Chondrocyte (in vitro differentiated cells): ENCODE results near the gene USF3. TPM values are rescaled to one million over a fixed set of nuclear protein-coding genes. Genes with fewer than 3 reads are reported as not detected.

Experiments
- DNase-seq: peaks from one replicate; pipeline ENCODE4 v3.0.0; 2021; ENCODE audit warnings: mixed read lengths, low spot score
- H3K27ac Mint-ChIP-seq: one replicate; pipeline ENCODE4 v1.8.0; 2021; ENCODE audit warnings: mild to moderate bottlenecking, moderate library complexity, mixed read lengths; ENCODE audit not compliant: unreplicated experiment
- H3K27me3 Mint-ChIP-seq: 2 replicates; pipeline ENCODE4 v1.8.0; 2021; ENCODE audit warnings: low read depth, mixed read lengths
- H3K36me3 Mint-ChIP-seq: 2 replicates; pipeline ENCODE4 v1.8.0; 2021; ENCODE audit warnings: low read depth, mixed read lengths
- H3K4me1 Mint-ChIP-seq: 2 replicates; pipeline ENCODE4 v1.8.0; 2021; ENCODE audit warnings: low read depth, mild to moderate bottlenecking, mixed read lengths
- H3K4me3 Mint-ChIP-seq: one replicate; pipeline ENCODE4 v1.8.0; 2021; ENCODE audit warnings: mild to moderate bottlenecking, moderate library complexity, mixed read lengths; ENCODE audit not compliant: unreplicated experiment
- H3K9me3 Mint-ChIP-seq: 2 replicates; pipeline ENCODE4 v1.8.0; 2021; ENCODE audit warnings: low read depth, mixed read lengths
- CTCF ChIP-seq: fragments of 200-600 bp; sonication (generic); IDR thresholded peaks from 2 replicates; pipeline ENCODE4 v1.5.0; 2021; ENCODE audit warnings: antibody characterized with exemption, mild to moderate bottlenecking, moderate library complexity
- total RNA-seq: library from RNA; stranded (reverse); gene quantifications from 3 replicates; pipeline ENCODE4 v1.2.1, GENCODE V29; 2021

The USF3 gene
- total RNA-seq, 1 donor from 2014 or later = 9.0 TPM

GRCh38 chr3:113728661-113729060 is 32.2 kb upstream of the USF3 start:
- Mint-ChIP-seq H3K4me1 (peaks cover 10% of the 10 kb centered on the region), H3K36me3 (peaks cover 2% of the 10 kb centered on the region), H3K27me3 (no peaks in the 10 kb centered on the region), H3K4me3 (no peak overlapping the region), H3K9me3 (no peaks in the 10 kb centered on the region), H3K27ac (no peak overlapping the region)
- no peak for TF ChIP-seq CTCF
- DNase-seq = no peak

GRCh38 chr3:113721636-113722035 is 25.2 kb upstream of the USF3 start:
- Mint-ChIP-seq H3K4me1 (peaks cover 44% of the 10 kb centered on the region), H3K27me3 (no peaks in the 10 kb centered on the region), H3K4me3 (no peak overlapping the region), H3K27ac (peak overlapping the region; percentile 70), H3K9me3 (no peaks in the 10 kb centered on the region), H3K36me3 (peaks cover 22% of the 10 kb centered on the region)
- no peak for TF ChIP-seq CTCF
- DNase-seq = no peak

- no peak overlapping the region for H3K27ac Mint-ChIP-seq
- peaks cover 42% of the 10 kb centered on the region for H3K4me1 Mint-ChIP-seq
- DNase-seq = no peak
- peaks cover 28% of the 10 kb centered on the region for H3K36me3 Mint-ChIP-seq
- H3K9me3 Mint-ChIP-seq = no peaks in the 10 kb centered on the region
- no peak overlapping the region for H3K4me3 Mint-ChIP-seq
- no peak for TF ChIP-seq CTCF
- no peaks in the 10 kb centered on the region for H3K27me3 Mint-ChIP-seq
Observed at GRCh38 chr3:113719758-113720157, 23.3 kb upstream of the USF3 start.

GRCh38 chr3:113719294-113719693 is 22.9 kb upstream of the USF3 start:
- no peaks in the 10 kb centered on the region for H3K27me3 Mint-ChIP-seq
- DNase-seq = no peak
- H3K4me1 Mint-ChIP-seq = peaks cover 41% of the 10 kb centered on the region
- H3K36me3 Mint-ChIP-seq = peaks cover 27% of the 10 kb centered on the region
- no peak overlapping the region for H3K4me3 Mint-ChIP-seq
- no peaks in the 10 kb centered on the region for H3K9me3 Mint-ChIP-seq
- no peak overlapping the region for H3K27ac Mint-ChIP-seq
- TF ChIP-seq CTCF = no peak

- DNase-seq = no peak
- peaks cover 31% of the 10 kb centered on the region for H3K4me1 Mint-ChIP-seq
- no peaks in the 10 kb centered on the region for H3K27me3 Mint-ChIP-seq
- H3K9me3 Mint-ChIP-seq = no peaks in the 10 kb centered on the region
- no peak overlapping the region for H3K27ac Mint-ChIP-seq
- no peak overlapping the region for H3K4me3 Mint-ChIP-seq
- TF ChIP-seq CTCF = no peak
- H3K36me3 Mint-ChIP-seq = peaks cover 25% of the 10 kb centered on the region
Observed at GRCh38 chr3:113717818-113718217, 21.4 kb upstream of the USF3 start.
